Stimulated activated naive B cell treated with anti-CD40 and anti-IgM and Interleukin-4, amounts not matched to agents 10 μg/mL and 1 μg/mL and 100 μg/mL, for 72 hours (primary cell): ENCODE measurements around the gene CCDC172.
"Not testable (repeated sequence)": the region's sequence is repeated elsewhere in the genome, so short reads cannot be mapped to it uniquely, and the experiment has no call there.

ENCODE experiments used
- ATAC-seq, 2 donors: fragments of 150-1000 bp; cut with Tn5 transposase; replicated peaks; 2 replicates each; pipeline ENCODE4 v1.10.0; 2021; ENCODE audit warnings: moderate library complexity in 1 of 2
- DNase-seq: peaks from one replicate; pipeline ENCODE4 v3.0.0; 2021
- H3K27ac Mint-ChIP-seq: one replicate; pipeline ENCODE4 v1.8.0; 2022; ENCODE audit warnings: mild to moderate bottlenecking, mixed read lengths
- H3K27me3 Mint-ChIP-seq, 2 donors: one replicate each; pipeline ENCODE4 v1.8.0; 2022; ENCODE audit warnings: mixed read lengths in 2 of 2
- H3K36me3 Mint-ChIP-seq, 2 donors: one replicate each; pipeline ENCODE4 v1.8.0; 2022; ENCODE audit warnings: mixed read lengths in 2 of 2, mild to moderate bottlenecking in 1 of 2
- H3K4me1 Mint-ChIP-seq, 2 donors: one replicate each; pipeline ENCODE4 v1.8.0; 2022; ENCODE audit warnings: mixed read lengths in 2 of 2, mild to moderate bottlenecking in 1 of 2
- H3K4me3 Mint-ChIP-seq, 2 donors: one replicate each; pipeline ENCODE4 v1.8.0; 2022; ENCODE audit warnings: mild to moderate bottlenecking in 2 of 2, mixed read lengths in 2 of 2, moderate library complexity in 1 of 2
- H3K9me3 Mint-ChIP-seq, 2 donors: one replicate each; pipeline ENCODE4 v1.8.0; 2022; ENCODE audit warnings: mixed read lengths in 2 of 2, mild to moderate bottlenecking in 1 of 2

Gene CCDC172

GRCh38 chr10:116382290-116382689 is 58.0 kb downstream of the CCDC172 start:
- no peak for DNase-seq
- Mint-ChIP-seq H3K27me3 (no peaks in the 10 kb centered on the region), H3K36me3 (no peaks in the 10 kb centered on the region), H3K27ac (no peak overlapping the region), H3K9me3 (no peaks in the 10 kb centered on the region), H3K4me3 (no peak overlapping the region), H3K4me1 (no peaks in the 10 kb centered on the region)
- ATAC-seq = no peak

- H3K4me1 Mint-ChIP-seq = no peaks in the 10 kb centered on the region
- H3K36me3 Mint-ChIP-seq = no peaks in the 10 kb centered on the region
- no peaks in the 10 kb centered on the region for H3K9me3 Mint-ChIP-seq
- DNase-seq = no peak
- ATAC-seq = no peak
- H3K27me3 Mint-ChIP-seq = no peaks in the 10 kb centered on the region
- no peak overlapping the region for H3K27ac Mint-ChIP-seq
- H3K4me3 Mint-ChIP-seq = no peak overlapping the region
Measured at GRCh38 chr10:116385311-116385710, 61.1 kb downstream of the CCDC172 start.

GRCh38 chr10:116385994-116386809 is 62.0 kb downstream of the CCDC172 start:
- ATAC-seq (no peak), DNase-seq (no peak)
- no peak overlapping the region for H3K4me3 Mint-ChIP-seq

GRCh38 chr10:116393246-116393831 is 69.1 kb downstream of the CCDC172 start:
- not testable (repeated sequence) for ATAC-seq, H3K27ac Mint-ChIP-seq, H3K4me3 Mint-ChIP-seq, H3K4me1 Mint-ChIP-seq, H3K27me3 Mint-ChIP-seq, H3K9me3 Mint-ChIP-seq, H3K36me3 Mint-ChIP-seq, DNase-seq

More at GRCh38 chr10:116385994-116386809, 62.0 kb downstream of the CCDC172 start:
- Mint-ChIP-seq H3K9me3 (no peaks in the 10 kb centered on the region), H3K27ac (no peak overlapping the region), H3K4me1 (no peaks in the 10 kb centered on the region), H3K27me3 (no peaks in the 10 kb centered on the region), H3K36me3 (no peaks in the 10 kb centered on the region)

GRCh38 chr10:116395223-116395985 is 71.2 kb downstream of the CCDC172 start:
- no peaks in the 10 kb centered on the region for H3K27me3 Mint-ChIP-seq
- no peak for ATAC-seq
- H3K36me3 Mint-ChIP-seq = no peaks in the 10 kb centered on the region

GRCh38 chr10:116398224-116398623 is 74.0 kb downstream of the CCDC172 start:
- DNase-seq (no peak), ATAC-seq (no peak)
- H3K27ac Mint-ChIP-seq = no peak overlapping the region

More at GRCh38 chr10:116395223-116395985, 71.2 kb downstream of the CCDC172 start:
- Mint-ChIP-seq H3K4me1 (no peaks in the 10 kb centered on the region), H3K27ac (no peak overlapping the region), H3K9me3 (no peaks in the 10 kb centered on the region), H3K4me3 (no peak overlapping the region)
- DNase-seq = no peak

GRCh38 chr10:116402858-116403257 is 78.6 kb downstream of the CCDC172 start:
- no peak for DNase-seq
- Mint-ChIP-seq H3K27me3 (no peaks in the 10 kb centered on the region), H3K4me3 (no peak overlapping the region), H3K9me3 (peaks cover 3 to 4% of the 10 kb centered on the region in 2 donors), H3K36me3 (no peaks in the 10 kb centered on the region), H3K4me1 (no peaks in the 10 kb centered on the region), H3K27ac (no peak overlapping the region)
- ATAC-seq = no peak

More at GRCh38 chr10:116398224-116398623, 74.0 kb downstream of the CCDC172 start:
- Mint-ChIP-seq H3K36me3 (no peaks in the 10 kb centered on the region), H3K27me3 (no peaks in the 10 kb centered on the region), H3K4me3 (no peak overlapping the region), H3K4me1 (no peaks in the 10 kb centered on the region), H3K9me3 (no peaks in the 10 kb centered on the region)

- Mint-ChIP-seq H3K27me3 (no peaks in the 10 kb centered on the region), H3K36me3 (no peaks in the 10 kb centered on the region)
Measured at GRCh38 chr10:116403740-116404250, 79.5 kb downstream of the CCDC172 start.

GRCh38 chr10:116408719-116409118 is 84.5 kb downstream of the CCDC172 start:
- no peak overlapping the region for H3K4me3 Mint-ChIP-seq
- DNase-seq = no peak

More at GRCh38 chr10:116403740-116404250, 79.5 kb downstream of the CCDC172 start:
- Mint-ChIP-seq H3K4me1 (no peaks in the 10 kb centered on the region), H3K4me3 (no peak overlapping the region), H3K27ac (no peak overlapping the region), H3K9me3 (peaks cover 4 to 5% of the 10 kb centered on the region in 2 donors)
- ATAC-seq (no peak), DNase-seq (no peak)

GRCh38 chr10:116410351-116410750 is 86.1 kb downstream of the CCDC172 start:
- ATAC-seq (no peak), DNase-seq (no peak)
- no peak overlapping the region for H3K4me3 Mint-ChIP-seq
- H3K27ac Mint-ChIP-seq = no peak overlapping the region
- no peaks in the 10 kb centered on the region for H3K4me1 Mint-ChIP-seq
- peaks cover 4 to 6% of the 10 kb centered on the region in 2 donors for H3K9me3 Mint-ChIP-seq
- H3K36me3 Mint-ChIP-seq = no peaks in the 10 kb centered on the region
- no peaks in the 10 kb centered on the region for H3K27me3 Mint-ChIP-seq

More at GRCh38 chr10:116408719-116409118, 84.5 kb downstream of the CCDC172 start:
- Mint-ChIP-seq H3K9me3 (peaks cover 4 to 6% of the 10 kb centered on the region in 2 donors), H3K36me3 (no peaks in the 10 kb centered on the region), H3K4me1 (no peaks in the 10 kb centered on the region), H3K27ac (no peak overlapping the region), H3K27me3 (no peaks in the 10 kb centered on the region)
- ATAC-seq = peak; percentile 29 to 56

GRCh38 chr10:116417821-116418220 is 93.6 kb downstream of the CCDC172 start:
- Mint-ChIP-seq H3K4me3 (no peak overlapping the region), H3K27me3 (peaks cover 0 to 6% of the 10 kb centered on the region in 2 donors), H3K4me1 (no peaks in the 10 kb centered on the region), H3K9me3 (peaks cover 0 to 1% of the 10 kb centered on the region in 2 donors), H3K27ac (no peak overlapping the region), H3K36me3 (no peaks in the 10 kb centered on the region)
- ATAC-seq = no peak
- DNase-seq = no peak

- Mint-ChIP-seq H3K27ac (no peak overlapping the region), H3K27me3 (peaks cover 0 to 11% of the 10 kb centered on the region in 2 donors), H3K36me3 (no peaks in the 10 kb centered on the region), H3K9me3 (no peaks in the 10 kb centered on the region), H3K4me1 (no peaks in the 10 kb centered on the region), H3K4me3 (no peak overlapping the region)
- no peak for ATAC-seq
- DNase-seq = no peak
Measured at GRCh38 chr10:116418389-116418788, 94.1 kb downstream of the CCDC172 start.

- no peaks in the 10 kb centered on the region for H3K36me3 Mint-ChIP-seq
- H3K27ac Mint-ChIP-seq = no peak overlapping the region
- no peaks in the 10 kb centered on the region for H3K9me3 Mint-ChIP-seq
- no peak overlapping the region for H3K4me3 Mint-ChIP-seq
- no peaks in the 10 kb centered on the region for H3K4me1 Mint-ChIP-seq
- no peak for DNase-seq
- no peak for ATAC-seq
- peaks cover 0 to 6% of the 10 kb centered on the region in 2 donors for H3K27me3 Mint-ChIP-seq
Measured at GRCh38 chr10:116421815-116422214, 97.6 kb downstream of the CCDC172 start.

- ATAC-seq = no peak
- H3K27me3 Mint-ChIP-seq = peaks cover 0 to 5% of the 10 kb centered on the region in 2 donors
- no peaks in the 10 kb centered on the region for H3K9me3 Mint-ChIP-seq
- H3K27ac Mint-ChIP-seq = no peak within 1 kb of the TSS
- no peak for DNase-seq
- no peaks in the 10 kb centered on the region for H3K4me1 Mint-ChIP-seq
- H3K4me3 Mint-ChIP-seq = no peak within 1 kb of the TSS
- no peaks in the 10 kb centered on the region for H3K36me3 Mint-ChIP-seq
Measured at GRCh38 chr10:116427671-116428070, 103.4 kb downstream of the CCDC172 start, which contains the start of gene PNLIPRP3. Gene PNLIPRP3 (plus strand): TSS chr10:116427847. CDS start chr10:116428013, 166 bp downstream.
